HG02588 (cell line): Measurements from ENCODE around the gene ADA.
"Not testable (repeated sequence)": the region's sequence is repeated elsewhere in the genome, so short reads cannot be mapped to it uniquely, and the experiment has no call there.

ENCODE experiments used
- ATAC-seq: cut with Tn5 transposase; IDR thresholded peaks from one replicate; pipeline ENCODE4 v1.9.1; 2021; ENCODE audit warnings: mild to moderate bottlenecking, moderate library complexity; ENCODE audit not compliant: unreplicated experiment

Gene ADA

GRCh38 chr20:44601236-44601671 lies 50.2 kb downstream of the ADA start:
- ATAC-seq, result no peak

- no peak for ATAC-seq
These were observed 50.7 kb downstream of the ADA start for GRCh38 chr20:44600758-44601201.

GRCh38 chr20:44600301-44600700 lies 51.2 kb downstream of the ADA start:
- ATAC-seq, result no peak

- no peak for ATAC-seq
These were observed 51.8 kb downstream of the ADA start for GRCh38 chr20:44599715-44600114.

- ATAC-seq, result peak; percentile 47
These were observed 52.8 kb downstream of the ADA start for GRCh38 chr20:44598423-44599305.

GRCh38 chr20:44597930-44598329 lies 53.6 kb downstream of the ADA start:
- ATAC-seq, result no peak

- no peak for ATAC-seq
These were observed 54.0 kb downstream of the ADA start for GRCh38 chr20:44597516-44597915.

- no peak for ATAC-seq
These were observed 54.6 kb downstream of the ADA start for GRCh38 chr20:44596876-44597275.

- no peak for ATAC-seq
These were observed 55.5 kb downstream of the ADA start for GRCh38 chr20:44596010-44596409.

GRCh38 chr20:44594730-44595129 lies 56.8 kb downstream of the ADA start:
- no peak for ATAC-seq

- no peak for ATAC-seq
These were observed 57.7 kb downstream of the ADA start for GRCh38 chr20:44593751-44594150.

- no peak for ATAC-seq
These were observed 59.1 kb downstream of the ADA start for GRCh38 chr20:44592366-44592765.

GRCh38 chr20:44590980-44591778 lies 60.3 kb downstream of the ADA start:
- ATAC-seq, result no peak

GRCh38 chr20:44589537-44589936 lies 62.0 kb downstream of the ADA start:
- ATAC-seq, result no peak

GRCh38 chr20:44588321-44588720 lies 63.2 kb downstream of the ADA start:
- not testable (repeated sequence) for ATAC-seq

GRCh38 chr20:44587035-44587980 lies 64.2 kb downstream of the ADA start:
- no peak for ATAC-seq

GRCh38 chr20:44586289-44586911 lies 65.1 kb downstream of the ADA start:
- peak; percentile 54 for ATAC-seq

- no peak for ATAC-seq
These were observed 66.2 kb downstream of the ADA start for GRCh38 chr20:44585057-44585963.

- ATAC-seq, result no peak
These were observed 67.3 kb downstream of the ADA start for GRCh38 chr20:44584162-44584561.
